Mucosa of gallbladder (tissue), 1 donor: ENCODE measurements around the gene PFKM. TPM values are rescaled to one million over a fixed set of nuclear protein-coding genes. Genes with fewer than 3 reads are reported as not detected.
"Not testable (repeated sequence)": the region's sequence is repeated elsewhere in the genome, so short reads cannot be mapped to it uniquely, and the experiment has no call there.

Experiments
- DNase-seq: peaks from one replicate; pipeline ENCODE4 v3.0.0-alpha.2; 2020; ENCODE audit warnings: low spot score
- total RNA-seq: library from RNA; stranded (reverse); gene quantifications from one replicate; pipeline ENCODE4 v1.2.1, GENCODE V29; 2021
- donor health status: DM: no; HTN: no; CAD: no.

The PFKM gene
- total RNA-seq, 1 donor from 2014 or later: 103 TPM

- not testable (repeated sequence) for DNase-seq
These were observed 7.9 kb upstream of the PFKM start for GRCh38 chr12:48111312-48111693.

GRCh38 chr12:48115957-48116356 lies 3.2 kb upstream of the PFKM start:
- DNase-seq: no peak

GRCh38 chr12:48118284-48118871 lies 786 bp upstream of the PFKM start:
- no peak for DNase-seq

GRCh38 chr12:48119834-48120195 lies 651 bp downstream of the PFKM start:
- no peak for DNase-seq

- no peak for DNase-seq
These were observed 2.4 kb downstream of the PFKM start for GRCh38 chr12:48121522-48121921.

GRCh38 chr12:48122065-48122834 lies 3.1 kb downstream of the PFKM start:
- DNase-seq: no peak

- DNase-seq: no peak
These were observed 4.0 kb downstream of the PFKM start for GRCh38 chr12:48123169-48123568.

GRCh38 chr12:48125542-48125941 lies 6.4 kb downstream of the PFKM start:
- not testable (repeated sequence) for DNase-seq

GRCh38 chr12:48125985-48126384 lies 6.8 kb downstream of the PFKM start:
- DNase-seq: no peak

GRCh38 chr12:48126953-48127630 lies 7.9 kb downstream of the PFKM start:
- DNase-seq: no peak

- DNase-seq: no peak
These were observed 9.6 kb downstream of the PFKM start for GRCh38 chr12:48128800-48129199.

- DNase-seq: no peak
These were observed 10.2 kb downstream of the PFKM start for GRCh38 chr12:48129376-48129775.

GRCh38 chr12:48131517-48131916 lies 12.4 kb downstream of the PFKM start:
- no peak for DNase-seq

- DNase-seq: no peak
These were observed 13.7 kb downstream of the PFKM start for GRCh38 chr12:48132826-48133225.

GRCh38 chr12:48135027-48135426 lies 15.9 kb downstream of the PFKM start:
- no peak for DNase-seq

- no peak for DNase-seq
These were observed 23.9 kb downstream of the PFKM start for GRCh38 chr12:48142818-48143674.

- no peak for DNase-seq
These were observed 24.7 kb downstream of the PFKM start for GRCh38 chr12:48143898-48144297.

- no peak for DNase-seq
These were observed 26.8 kb downstream of the PFKM start for GRCh38 chr12:48145981-48146380.

GRCh38 chr12:48151103-48151771 lies 32.1 kb downstream of the PFKM start:
- no peak for DNase-seq

- not testable (repeated sequence) for DNase-seq
These were observed 36.6 kb downstream of the PFKM start for GRCh38 chr12:48155786-48156185.

- DNase-seq: no peak
These were observed 37.5 kb downstream of the PFKM start for GRCh38 chr12:48156652-48157017.
